Measurements from ENCODE around the gene ATXN10. TPM values are rescaled to one million over a fixed set of nuclear protein-coding genes. Genes with fewer than 3 reads are reported as not detected.

Gene ATXN10
- total and polyA plus RNA-seq, 2 of the 13 experiments (the other 11 are each of a cell fraction or from before 2014, with no cell fraction given) = 60.1 to 194 TPM

GRCh38 chr22:45752036-45752435 is 80.4 kb downstream of the ATXN10 start (continued):
- TF ChIP-seq RERE (CRISPR knock-in tag; IDR thresholded peaks at IDR 0.05; ENCODE audit: low read depth) (no peak), BORCS8-MEF2B (CRISPR knock-in tag; IDR thresholded peaks at IDR 0.05) (no peak), ZNF552 (CRISPR knock-in tag; IDR thresholded peaks at IDR 0.05; ENCODE audit: borderline replicate concordance) (no peak), GATAD2A (CRISPR knock-in tag; IDR thresholded peaks at IDR 0.05) (no peak), ZNF572 (CRISPR knock-in tag; IDR thresholded peaks at IDR 0.05) (no peak), THYN1 (CRISPR knock-in tag; IDR thresholded peaks at IDR 0.05; ENCODE audit: borderline replicate concordance, low read depth) (no peak), MED8 (CRISPR knock-in tag; IDR thresholded peaks at IDR 0.05; ENCODE audit: insufficient replicate concordance) (no peak), UBTF (CRISPR knock-in tag; IDR thresholded peaks at IDR 0.05) (no peak), ATF6 (CRISPR knock-in tag; conservative IDR thresholded peaks at IDR 0.05) (no peak), CHCHD3 (CRISPR knock-in tag; IDR thresholded peaks at IDR 0.05) (no peak)

All from HepG2 (cell line).